Keratinocyte (primary cell): Measurements from ENCODE around the gene EYS. TPM values are rescaled to one million over a fixed set of nuclear protein-coding genes. Genes with fewer than 3 reads are reported as not detected.

Source experiments
- DNase-seq: peaks from one replicate; pipeline ENCODE4 v3.0.0-alpha.2; 2011; ENCODE audit warnings: low read depth, missing footprints, low spot score
- FAIRE-seq: peaks from 2 replicates; lab custom pipeline; 2011; peaks lifted over from hg19 to GRCh38; lab: Jason Lieb, UNC
- H2AFZ ChIP-seq: 2 replicates; pipeline ENCODE4 v1.6.0; 2012; ENCODE audit warnings: low read length, control low read depth, inconsistent platforms; ENCODE audit not compliant: control insufficient read depth
- H3K27ac ChIP-seq: 2 replicates; pipeline ENCODE4 v1.5.1; 2011; ENCODE audit warnings: low read length; ENCODE audit not compliant: control insufficient read depth, insufficient read depth
- H3K27me3 ChIP-seq: 3 replicates; pipeline ENCODE4 v1.6.0; 2011; ENCODE audit warnings: low read length; ENCODE audit not compliant: control insufficient read depth, insufficient read depth; ENCODE audit errors: extremely low read depth
- H3K36me3 ChIP-seq, 2 experiments: 2 replicates in 1 of 2; 3 replicates in 1 of 2; pipeline ENCODE4 v1.5.1; 2011; ENCODE audit warnings: low read length in 2 of 2, mild to moderate bottlenecking in 1 of 2; ENCODE audit not compliant: control insufficient read depth in 2 of 2, insufficient read depth in 2 of 2; ENCODE audit errors: extremely low read depth in 1 of 2
- H3K4me1 ChIP-seq: 3 replicates; pipeline ENCODE4 v1.5.1; 2011; ENCODE audit warnings: low read length; ENCODE audit not compliant: control insufficient read depth, insufficient read depth; ENCODE audit errors: extremely low read depth
- H3K4me2 ChIP-seq: 3 replicates; pipeline ENCODE4 v1.6.0; 2011; ENCODE audit warnings: low read depth, low read length; ENCODE audit not compliant: control insufficient read depth, insufficient read depth; ENCODE audit errors: extremely low read depth
- H3K4me3 ChIP-seq, 3 experiments: fragments of 200-600 bp in 1 of 3; sonication (generic) in 1 of 3; 2 replicates in 2 of 3; 3 replicates in 1 of 3; pipeline ENCODE4 v1.5.1; 2011 to 2016; ENCODE audit warnings: low read length in 3 of 3, mild to moderate bottlenecking in 3 of 3, control low read depth in 2 of 3, inconsistent platforms in 1 of 3, low read depth in 1 of 3, mixed read lengths in 1 of 3, mixed run types in 1 of 3, moderate library complexity in 1 of 3; ENCODE audit not compliant: control insufficient read depth in 2 of 3, insufficient read depth in 2 of 3; ENCODE audit errors: extremely low read depth in 1 of 3
- H3K79me2 ChIP-seq: 2 replicates; pipeline ENCODE4 v1.6.0; 2012; ENCODE audit warnings: low read length; ENCODE audit not compliant: control insufficient read depth, insufficient read depth
- H3K9ac ChIP-seq: 3 replicates; pipeline ENCODE4 v1.6.0; 2011; ENCODE audit warnings: low read length; ENCODE audit not compliant: control insufficient read depth, insufficient read depth; ENCODE audit errors: extremely low read depth
- H3K9me1 ChIP-seq: 3 replicates; pipeline ENCODE4 v1.6.0; 2011; ENCODE audit warnings: low read length; ENCODE audit not compliant: control insufficient read depth, insufficient read depth; ENCODE audit errors: extremely low read depth
- H3K9me3 ChIP-seq: 2 replicates; pipeline ENCODE4 v1.5.1; 2012; ENCODE audit warnings: low read depth, low read length; ENCODE audit not compliant: control insufficient read depth
- H4K20me1 ChIP-seq: 3 replicates; pipeline ENCODE4 v1.6.0; 2011; ENCODE audit warnings: low read length; ENCODE audit not compliant: control insufficient read depth, insufficient read depth; ENCODE audit errors: extremely low read depth
- EZH2 ChIP-seq: IDR thresholded peaks from one replicate; pipeline ENCODE4 v1.6.1; 2012; ENCODE audit warnings: inconsistent platforms, mild to moderate bottlenecking, low read length, moderate library complexity
- dilution Hi-C: fragments of 300-500 bp; cut with MboI; formaldehyde crosslinking; loops from one replicate; pipeline ENCODE4 v1.7.0; 2020; ENCODE audit warnings: low sequenced_read_pairs; ENCODE audit not compliant: extremely low pct_ligation_motif_present
- polyA plus RNA-seq, 5 experiments: library from polyadenylated mRNA; depleted of rRNA in 3 of 5; stranded (reverse) in 3 of 5; stranded (forward) in 1 of 5; unstranded in 1 of 5; fragments of >200 nt; gene quantifications; 1 replicate in 1 of 5; 2 replicates in 3 of 5; 3 replicates in 1 of 5; pipeline versions ENCODE4 v1.2.1 to v1.2.3, GENCODE V29; 2011 to 2012; ENCODE audit warnings: missing spikeins in 2 of 5, low read depth in 1 of 5, low replicate concordance in 1 of 5
- TF ChIP-seq, protein P1 (sequence below), 3 experiments: IDR thresholded peaks in 1 of 3; conservative IDR thresholded peaks in 1 of 3; optimal IDR thresholded peaks in 1 of 3; 2 replicates in 2 of 3; 3 replicates in 1 of 3; pipeline versions ENCODE3 to v1.5.1; 2011; ENCODE audit warnings: low read length in 3 of 3, mild to moderate bottlenecking in 3 of 3, moderate library complexity in 2 of 3, control low read depth in 1 of 3, inconsistent platforms in 1 of 3; ENCODE audit not compliant: insufficient read depth in 2 of 3; ENCODE audit errors: extremely low read depth in 1 of 3

Gene EYS
- polyA plus RNA-seq, 1 donor (not counting 4 experiments of a cell fraction or from before 2014, with no cell fraction given), result 0.34 TPM

DNA sequence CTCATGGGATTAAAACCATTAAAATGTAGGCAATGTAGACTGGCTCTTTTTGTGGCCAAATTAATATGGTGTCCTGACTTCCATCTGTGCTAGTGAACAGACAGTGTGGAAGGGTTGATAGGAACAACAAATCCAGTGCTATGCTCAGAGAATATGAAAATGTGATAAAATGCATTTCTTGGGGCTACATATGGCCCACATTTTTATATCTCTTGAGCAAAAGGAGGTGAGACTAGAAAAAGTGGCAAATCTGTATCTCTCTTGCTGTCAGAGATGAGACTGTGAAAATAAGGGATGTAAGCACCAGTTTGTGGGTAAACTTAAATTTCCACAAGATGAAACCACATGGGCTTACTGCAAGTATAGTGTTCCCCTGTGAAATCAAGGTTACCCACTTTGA lies 1909.3 kb downstream of the EYS start:
- TF ChIP-seq, protein P1, sequence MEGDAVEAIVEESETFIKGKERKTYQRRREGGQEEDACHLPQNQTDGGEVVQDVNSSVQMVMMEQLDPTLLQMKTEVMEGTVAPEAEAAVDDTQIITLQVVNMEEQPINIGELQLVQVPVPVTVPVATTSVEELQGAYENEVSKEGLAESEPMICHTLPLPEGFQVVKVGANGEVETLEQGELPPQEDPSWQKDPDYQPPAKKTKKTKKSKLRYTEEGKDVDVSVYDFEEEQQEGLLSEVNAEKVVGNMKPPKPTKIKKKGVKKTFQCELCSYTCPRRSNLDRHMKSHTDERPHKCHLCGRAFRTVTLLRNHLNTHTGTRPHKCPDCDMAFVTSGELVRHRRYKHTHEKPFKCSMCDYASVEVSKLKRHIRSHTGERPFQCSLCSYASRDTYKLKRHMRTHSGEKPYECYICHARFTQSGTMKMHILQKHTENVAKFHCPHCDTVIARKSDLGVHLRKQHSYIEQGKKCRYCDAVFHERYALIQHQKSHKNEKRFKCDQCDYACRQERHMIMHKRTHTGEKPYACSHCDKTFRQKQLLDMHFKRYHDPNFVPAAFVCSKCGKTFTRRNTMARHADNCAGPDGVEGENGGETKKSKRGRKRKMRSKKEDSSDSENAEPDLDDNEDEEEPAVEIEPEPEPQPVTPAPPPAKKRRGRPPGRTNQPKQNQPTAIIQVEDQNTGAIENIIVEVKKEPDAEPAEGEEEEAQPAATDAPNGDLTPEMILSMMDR (optimal IDR thresholded peaks at IDR 0.05 in 1 of 3, IDR thresholded peaks at IDR 0.05 in 1 of 3, conservative IDR thresholded peaks at IDR 0.05 in 1 of 3; ENCODE audit: extremely low read depth in 1 of 3, insufficient read depth in 2 of 3, low read length in 3 of 3), result no peak
- TF ChIP-seq EZH2, result no peak
- no peak for FAIRE-seq
- H3K9me1 ChIP-seq, result no peaks in the 10 kb centered on the region
- no peaks in the 10 kb centered on the region for H3K9me3 ChIP-seq
- H3K36me3 ChIP-seq, result no peaks in the 10 kb centered on the region
- no peak overlapping the region for H2AFZ ChIP-seq
- H3K4me3 ChIP-seq, result no peak overlapping the region
- dilution Hi-C loops, result no loop called here
- H3K9ac ChIP-seq, result no peak overlapping the region
- H3K4me1 ChIP-seq, result no peaks in the 10 kb centered on the region
- no peaks in the 10 kb centered on the region for H3K79me2 ChIP-seq
- no peak overlapping the region for H3K4me2 ChIP-seq
- no peaks in the 10 kb centered on the region for H3K27me3 ChIP-seq
- H3K27ac ChIP-seq, result no peak overlapping the region
- H4K20me1 ChIP-seq, result no peaks in the 10 kb centered on the region
- no peak for DNase-seq

GRCh38 chr6:63795826-63796225 lies 1911.2 kb downstream of the EYS start:
- H3K9ac ChIP-seq, result no peak overlapping the region
- no peaks in the 10 kb centered on the region for H3K4me1 ChIP-seq
- dilution Hi-C loops, result no loop called here
- no peak for DNase-seq
- H3K4me3 ChIP-seq, result no peak overlapping the region
- H3K9me3 ChIP-seq, result no peaks in the 10 kb centered on the region
- no peak overlapping the region for H2AFZ ChIP-seq
- no peaks in the 10 kb centered on the region for H4K20me1 ChIP-seq
- no peaks in the 10 kb centered on the region for H3K79me2 ChIP-seq
- TF ChIP-seq, protein P1 (optimal IDR thresholded peaks at IDR 0.05 in 1 of 3, IDR thresholded peaks at IDR 0.05 in 1 of 3, conservative IDR thresholded peaks at IDR 0.05 in 1 of 3; ENCODE audit: extremely low read depth in 1 of 3, insufficient read depth in 2 of 3, low read length in 3 of 3), result no peak
- no peak for TF ChIP-seq EZH2
- FAIRE-seq, result no peak
- H3K27ac ChIP-seq, result no peak overlapping the region
- H3K27me3 ChIP-seq, result no peaks in the 10 kb centered on the region
- no peaks in the 10 kb centered on the region for H3K9me1 ChIP-seq
- H3K36me3 ChIP-seq, result no peaks in the 10 kb centered on the region
- no peak overlapping the region for H3K4me2 ChIP-seq
